GM04504 (cell line): ENCODE measurements around the gene CCL8.

ENCODE experiments used
- DNase-seq: peaks from one replicate; pipeline ENCODE4 v3.0.0-alpha.2; 2012; ENCODE audit warnings: low read depth

Gene CCL8

DNA sequence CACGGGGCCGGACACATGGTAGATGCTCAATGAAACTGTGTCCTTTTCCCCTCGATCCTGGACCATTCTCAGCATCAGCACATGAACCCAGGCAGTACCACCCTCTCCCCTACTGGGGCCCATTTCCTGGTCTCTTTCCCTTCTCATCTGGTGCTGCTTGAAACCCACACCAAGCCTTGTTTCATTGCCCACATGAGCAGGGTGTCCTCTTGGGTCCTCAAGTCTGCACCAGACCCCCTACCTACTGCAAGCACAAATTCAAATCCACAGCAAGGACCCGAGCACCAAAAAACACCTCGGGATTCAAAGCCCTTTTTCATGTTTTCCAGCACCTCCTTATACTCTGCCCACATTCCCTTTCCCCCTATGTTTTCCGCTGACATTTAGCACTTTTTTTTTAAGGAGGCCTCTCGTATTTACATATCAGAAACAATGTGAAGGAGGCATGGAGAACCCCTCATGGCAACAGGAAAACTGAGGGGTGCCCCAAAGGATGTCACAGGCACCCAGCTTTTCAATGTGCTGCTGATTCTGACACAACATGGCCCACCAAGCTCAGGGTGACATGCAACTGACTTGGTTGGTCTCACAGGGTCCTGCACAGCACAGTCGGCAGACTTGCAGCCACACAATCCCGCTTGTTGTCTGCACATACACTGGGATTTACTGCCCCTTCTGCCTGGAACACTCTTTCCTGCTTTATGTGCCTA is 48.4 kb downstream of the CCL8 start:
- DNase-seq: no peak

DNA sequence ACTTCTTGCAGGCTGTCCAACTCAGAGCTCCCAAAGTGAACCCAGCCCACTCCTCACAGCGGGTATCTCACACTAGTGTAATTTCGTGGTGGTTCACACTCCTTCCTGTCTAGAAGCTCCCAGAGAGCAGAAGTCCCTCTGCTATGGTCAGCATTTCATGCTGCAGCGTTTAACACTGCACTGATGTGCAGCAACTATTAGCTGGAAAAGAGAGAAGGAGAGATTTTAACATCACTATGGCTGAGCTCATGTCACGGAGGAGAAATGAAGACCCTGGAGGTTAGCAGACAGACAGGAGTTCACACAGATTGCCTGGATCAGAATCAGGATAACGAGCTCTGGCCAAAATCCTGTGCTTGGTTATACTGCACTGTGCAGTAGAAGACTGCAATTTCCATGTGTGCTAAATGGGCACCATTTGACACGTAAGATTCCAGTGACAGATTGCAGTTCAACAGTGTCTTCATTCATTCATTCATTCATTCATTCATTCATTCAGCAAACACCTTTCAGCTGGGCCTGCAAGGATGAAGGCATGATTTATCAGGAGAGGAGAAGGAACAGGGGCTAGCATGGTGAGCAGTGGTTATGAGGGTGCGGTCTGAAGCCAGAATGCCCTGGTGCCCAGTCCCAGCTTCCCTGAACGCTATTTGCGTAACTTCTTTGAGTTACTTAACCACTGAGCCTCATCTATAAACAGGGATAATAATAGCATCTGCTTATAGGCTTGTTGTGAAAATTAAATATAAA is 49.1 kb downstream of the CCL8 start:
- no peak for DNase-seq

DNA sequence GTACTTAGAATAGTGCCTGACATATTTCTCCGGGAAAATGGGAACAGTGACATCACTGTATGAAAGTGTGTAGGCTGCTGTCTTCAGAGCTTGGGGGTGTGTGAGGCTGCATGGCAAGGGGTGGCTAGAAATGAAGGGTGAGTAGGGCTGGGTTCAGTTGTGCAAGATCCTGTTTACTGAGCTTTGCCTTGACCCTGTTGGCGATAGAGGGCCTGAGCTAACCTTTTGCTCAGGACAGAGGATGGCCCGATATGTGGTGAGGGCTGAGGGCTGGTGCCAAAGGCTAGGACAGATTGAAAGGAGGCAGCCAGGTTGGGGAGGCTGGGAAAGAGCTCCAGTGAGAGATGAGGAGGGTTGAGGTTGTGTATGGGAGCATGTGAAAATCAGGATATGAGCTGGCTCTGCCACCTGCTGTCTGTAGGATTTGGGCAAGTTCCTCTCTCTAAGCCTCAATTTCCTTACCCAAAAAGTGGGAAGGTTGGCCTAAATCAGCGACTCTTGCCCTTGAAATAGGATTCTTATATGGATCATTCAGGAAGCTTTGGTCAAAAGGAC is 49.8 kb downstream of the CCL8 start:
- DNase-seq: no peak

DNA sequence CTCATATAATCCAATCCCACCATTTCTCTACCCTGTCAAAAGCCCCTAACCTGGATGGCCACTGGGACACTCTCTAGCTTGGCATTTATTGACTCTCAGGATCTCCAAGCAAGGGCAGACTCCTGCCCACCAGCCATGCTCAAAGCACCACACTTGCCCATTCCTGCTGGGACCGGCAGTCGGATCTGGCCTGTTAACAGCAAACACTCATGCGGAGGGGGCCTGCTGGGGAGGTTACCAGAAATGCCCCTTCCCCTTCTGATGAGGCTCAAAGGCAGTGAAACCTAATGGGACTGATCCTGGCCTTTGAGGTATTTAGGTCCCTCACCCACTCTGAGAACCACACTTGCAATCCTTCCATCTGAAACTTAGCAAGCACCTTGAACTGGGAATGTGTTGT is 50.3 kb downstream of the CCL8 start:
- no peak for DNase-seq

DNA sequence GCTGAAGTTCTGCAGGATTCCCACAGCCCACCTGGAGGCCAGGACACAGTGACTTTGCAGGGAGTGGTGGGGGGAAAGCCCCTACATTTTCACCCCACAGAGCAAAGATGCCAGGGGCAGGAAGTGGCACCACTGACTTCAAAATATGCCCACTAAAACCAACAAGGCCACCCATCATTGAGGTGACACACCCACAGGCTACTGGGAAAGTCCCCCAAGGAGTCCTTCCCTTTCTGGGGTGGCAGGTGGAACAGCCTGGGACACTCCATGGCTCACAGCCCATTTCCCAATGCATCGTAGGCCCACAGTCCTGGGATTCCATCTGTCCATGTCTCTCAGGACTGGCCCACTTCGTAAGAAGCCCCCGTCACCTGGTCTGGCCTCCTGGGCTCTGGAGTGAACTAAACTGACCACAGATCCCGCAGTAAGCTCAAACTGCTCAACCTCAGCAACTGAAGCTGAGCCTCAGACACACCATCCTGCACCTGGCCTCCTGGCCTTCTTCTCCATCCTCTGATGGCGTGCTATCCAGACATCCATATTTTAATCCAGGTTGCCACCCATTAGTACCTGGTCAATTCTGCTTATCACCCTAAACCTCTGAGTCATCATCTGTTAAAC is 51.3 kb downstream of the CCL8 start:
- no peak for DNase-seq

DNA sequence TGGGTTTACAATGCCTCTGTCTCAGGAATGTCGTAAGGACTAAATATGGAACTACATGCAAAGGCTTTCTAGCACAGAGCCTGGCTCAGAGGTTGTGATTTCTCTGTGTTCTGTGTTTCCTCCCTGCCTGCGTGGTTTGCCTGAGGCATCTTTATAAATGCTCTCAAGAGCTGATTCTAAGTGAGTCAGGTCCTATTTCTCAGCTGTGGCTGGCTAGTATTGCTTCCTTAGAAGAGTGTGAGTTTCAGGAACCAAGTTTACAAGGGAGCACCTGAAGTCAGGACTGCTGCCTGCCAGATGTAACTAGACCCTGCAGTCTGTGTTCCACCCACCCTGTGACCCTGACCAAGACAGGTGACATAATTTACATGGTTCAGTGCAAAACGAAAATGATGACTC is 51.8 kb downstream of the CCL8 start:
- DNase-seq: no peak
